ENCODE measurements around the gene IFI35. TPM values are rescaled to one million over a fixed set of nuclear protein-coding genes. Genes with fewer than 3 reads are reported as not detected.
A peak's percentile ranks its signal among the peaks of the same experiment; 100 is the strongest.

Gene IFI35
- total and polyA plus RNA-seq, 8 donors = 4.0 to 145 (median 30.2) TPM

DNA sequence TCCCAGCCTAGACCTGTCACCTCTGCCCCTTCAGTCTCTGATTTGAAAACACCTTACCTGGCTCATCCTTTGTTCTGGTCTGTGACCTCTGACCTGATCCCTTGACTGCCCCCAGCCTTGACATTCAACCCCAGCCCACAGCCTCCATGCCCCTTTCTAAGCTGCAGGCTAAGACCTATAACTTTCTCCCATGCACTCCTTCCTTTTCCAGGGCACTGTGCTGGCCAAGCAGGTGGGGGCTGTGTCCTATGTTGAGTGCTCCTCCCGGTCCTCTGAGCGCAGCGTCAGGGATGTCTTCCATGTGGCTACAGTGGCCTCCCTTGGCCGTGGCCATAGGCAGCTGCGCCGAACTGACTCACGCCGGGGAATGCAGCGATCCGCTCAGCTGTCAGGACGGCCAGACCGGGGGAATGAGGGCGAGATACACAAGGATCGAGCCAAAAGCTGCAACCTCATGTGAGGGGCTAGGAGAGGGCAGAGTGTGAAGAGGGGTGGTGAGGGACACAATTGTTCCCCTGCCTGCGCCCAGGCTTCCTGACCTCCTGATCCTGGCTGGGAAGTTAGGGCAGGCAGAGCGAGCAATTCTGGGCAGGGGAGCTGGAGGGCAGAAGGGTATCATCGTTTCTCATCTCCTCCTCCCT, 21.8 kb downstream of the IFI35 start:
- Histone ChIP-seq H3K4me1 (peaks cover 5 to 20% (median 12%) of the 10 kb centered on the region in 4 donors), H3K9me3 (no peaks in the 10 kb centered on the region), H3K27me3 (no peaks in the 10 kb centered on the region), H3K27ac (no peak overlapping the region), H3K36me3 (no peaks in the 10 kb centered on the region), H3K4me3 (no peak overlapping the region)
- DNase-seq = no peak
- intact Hi-C loops (cut with DNase I; ENCODE audit: low total_unique reads) = loop anchor here (10.0 kb wide), 1 partner anchor 96 kb away; the partner anchor contains the start of gene BRCA1
- WGBS, 5 donors = 81 to 85% (median 83%) methylated on average over 17 of the region's 17 CpGs
- TF ChIP-seq EP300 (IDR thresholded peaks at IDR 0.05) (no peak), POLR2A (IDR thresholded peaks at IDR 0.05) (no peak), POLR2AphosphoS5 (IDR thresholded peaks at IDR 0.05) (no peak)
- TF ChIP-seq, protein P1, sequence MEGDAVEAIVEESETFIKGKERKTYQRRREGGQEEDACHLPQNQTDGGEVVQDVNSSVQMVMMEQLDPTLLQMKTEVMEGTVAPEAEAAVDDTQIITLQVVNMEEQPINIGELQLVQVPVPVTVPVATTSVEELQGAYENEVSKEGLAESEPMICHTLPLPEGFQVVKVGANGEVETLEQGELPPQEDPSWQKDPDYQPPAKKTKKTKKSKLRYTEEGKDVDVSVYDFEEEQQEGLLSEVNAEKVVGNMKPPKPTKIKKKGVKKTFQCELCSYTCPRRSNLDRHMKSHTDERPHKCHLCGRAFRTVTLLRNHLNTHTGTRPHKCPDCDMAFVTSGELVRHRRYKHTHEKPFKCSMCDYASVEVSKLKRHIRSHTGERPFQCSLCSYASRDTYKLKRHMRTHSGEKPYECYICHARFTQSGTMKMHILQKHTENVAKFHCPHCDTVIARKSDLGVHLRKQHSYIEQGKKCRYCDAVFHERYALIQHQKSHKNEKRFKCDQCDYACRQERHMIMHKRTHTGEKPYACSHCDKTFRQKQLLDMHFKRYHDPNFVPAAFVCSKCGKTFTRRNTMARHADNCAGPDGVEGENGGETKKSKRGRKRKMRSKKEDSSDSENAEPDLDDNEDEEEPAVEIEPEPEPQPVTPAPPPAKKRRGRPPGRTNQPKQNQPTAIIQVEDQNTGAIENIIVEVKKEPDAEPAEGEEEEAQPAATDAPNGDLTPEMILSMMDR (IDR thresholded peaks at IDR 0.05) = no peak

DNA sequence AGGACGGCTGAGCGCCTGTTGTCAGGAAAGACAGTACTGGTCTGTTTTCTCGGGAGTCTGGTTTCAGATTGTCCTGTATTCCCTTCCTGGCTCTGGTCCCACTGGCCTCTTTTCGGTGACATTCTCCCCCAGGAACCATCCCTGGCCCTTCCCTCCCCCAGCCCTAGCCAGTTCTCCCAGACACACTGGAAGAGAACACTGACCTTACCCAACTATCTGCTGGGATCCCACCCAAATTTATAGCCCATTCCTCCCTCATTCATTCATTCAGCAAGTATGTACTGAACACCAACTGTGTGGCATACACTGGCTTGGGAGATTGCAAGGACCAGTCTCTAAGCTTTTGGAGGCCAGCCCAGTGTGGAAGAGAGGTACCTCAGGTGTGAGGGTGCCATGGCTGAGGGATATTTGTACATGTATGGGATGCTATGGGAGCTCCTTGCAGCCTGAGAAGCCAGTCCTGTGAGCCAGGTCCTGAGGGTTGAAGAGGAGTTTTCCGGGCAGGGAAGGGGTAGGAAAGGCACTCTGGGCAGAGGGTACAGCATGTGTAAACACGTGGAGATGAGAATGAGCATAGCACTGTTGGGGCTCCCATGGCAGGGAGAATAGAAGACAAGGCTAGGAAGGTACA, 23.7 kb downstream of the IFI35 start:
- WGBS, 5 donors = 60 to 78% (median 68%) methylated on average over 6 of the region's 6 CpGs
- H3K9me3 ChIP-seq = no peaks in the 10 kb centered on the region
- no peaks in the 10 kb centered on the region for H3K27me3 ChIP-seq
- intact Hi-C loops (cut with DNase I; ENCODE audit: low total_unique reads) = no loop called here
- H3K27ac ChIP-seq = peak overlapping the region in 1 of 5 donors; percentile 42
- no peak for TF ChIP-seq POLR2A (IDR thresholded peaks at IDR 0.05)
- TF ChIP-seq EP300 (IDR thresholded peaks at IDR 0.05) = no peak
- TF ChIP-seq, protein P1 (IDR thresholded peaks at IDR 0.05) = no peak
- TF ChIP-seq POLR2AphosphoS5 (IDR thresholded peaks at IDR 0.05) = no peak
- peaks cover 0 to 3% (median 1%) of the 10 kb centered on the region in 4 donors for H3K4me1 ChIP-seq
- DNase-seq = no peak
- H3K4me3 ChIP-seq = no peak overlapping the region
- no peaks in the 10 kb centered on the region for H3K36me3 ChIP-seq

DNA sequence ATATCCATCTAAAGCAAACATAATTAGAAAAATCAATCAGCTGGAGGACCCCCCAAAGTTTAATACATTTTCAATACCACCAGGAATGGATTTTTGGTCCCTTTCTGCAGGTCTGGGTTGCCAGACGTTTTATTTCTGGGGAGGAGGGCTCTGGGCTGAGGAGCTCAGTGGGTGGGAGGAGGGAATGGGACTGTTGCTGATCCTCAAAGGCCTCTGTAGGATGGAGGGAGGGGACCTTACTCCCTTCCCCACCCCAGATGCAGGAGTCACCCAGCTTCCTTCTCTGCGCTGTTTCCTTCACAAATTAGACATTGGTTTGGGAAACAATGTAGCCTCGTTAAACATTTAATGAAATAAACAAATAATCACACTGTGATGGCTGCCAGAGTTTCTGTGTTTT, 25.1 kb downstream of the IFI35 start:
- no peak overlapping the region for H3K27ac ChIP-seq
- H3K27me3 ChIP-seq = no peaks in the 10 kb centered on the region
- no peak overlapping the region for H3K4me3 ChIP-seq
- intact Hi-C loops (cut with DNase I; ENCODE audit: low total_unique reads) = no loop called here
- DNase-seq = no peak
- H3K9me3 ChIP-seq = no peaks in the 10 kb centered on the region
- H3K36me3 ChIP-seq = no peaks in the 10 kb centered on the region
- WGBS, 5 donors = 69 to 91% (median 77%) methylated on average over 3 of the region's 3 CpGs
- no peak for TF ChIP-seq EP300 (IDR thresholded peaks at IDR 0.05)
- no peak for TF ChIP-seq POLR2A (IDR thresholded peaks at IDR 0.05)
- TF ChIP-seq, protein P1 (IDR thresholded peaks at IDR 0.05) = no peak
- no peak for TF ChIP-seq POLR2AphosphoS5 (IDR thresholded peaks at IDR 0.05)
- H3K4me1 ChIP-seq = no peaks in the 10 kb centered on the region

DNA sequence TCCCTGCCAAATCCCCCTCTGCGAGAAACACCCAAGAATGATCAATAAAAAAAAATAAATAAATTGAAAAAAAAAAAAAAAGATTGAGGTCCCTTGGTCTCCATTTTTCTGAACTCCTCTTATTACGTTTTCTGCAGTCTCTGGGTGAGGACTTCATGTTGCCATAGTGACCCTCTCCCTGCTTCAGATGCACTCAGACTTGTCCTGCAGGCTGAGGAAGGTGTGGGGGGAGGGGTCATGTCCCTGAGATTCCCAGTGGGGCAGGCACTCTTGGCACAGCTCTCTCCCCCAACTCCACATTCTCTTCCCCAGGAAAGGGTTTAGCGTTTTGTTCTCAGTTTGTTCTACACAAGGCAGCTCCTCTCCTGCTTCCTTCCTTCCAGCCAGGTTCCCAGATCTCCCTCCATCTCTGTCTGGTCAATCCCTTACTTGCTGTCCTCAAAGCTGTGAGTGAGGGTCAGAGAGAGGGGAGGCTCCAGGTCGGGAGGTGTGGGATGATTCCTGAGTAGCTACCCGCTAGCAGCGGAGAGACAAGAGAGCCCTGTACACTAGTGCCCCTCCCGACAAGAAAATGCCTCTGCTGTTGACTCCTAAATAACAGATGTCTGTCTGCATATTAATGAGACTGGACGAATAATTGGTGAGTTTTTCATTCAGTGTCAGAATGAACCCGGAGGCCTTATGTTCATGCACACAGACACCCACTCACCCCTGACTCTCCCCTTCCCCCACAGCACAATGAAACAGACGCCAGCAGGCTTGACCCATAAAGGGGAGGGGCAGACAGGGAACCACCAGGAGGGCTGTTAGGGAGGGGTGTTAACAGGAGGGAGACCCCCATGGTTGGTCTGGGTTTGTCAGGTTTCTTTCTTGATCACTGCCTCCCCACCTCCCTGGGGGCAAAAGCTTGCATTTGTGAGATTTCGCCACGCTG, 27.6 kb downstream of the IFI35 start:
- intact Hi-C loops (cut with DNase I; ENCODE audit: low total_unique reads) = no loop called here
- no peaks in the 10 kb centered on the region for H3K27me3 ChIP-seq
- H3K4me1 ChIP-seq = no peaks in the 10 kb centered on the region
- DNase-seq = no peak
- TF ChIP-seq POLR2A (IDR thresholded peaks at IDR 0.05) (no peak), POLR2AphosphoS5 (IDR thresholded peaks at IDR 0.05) (no peak), EP300 (IDR thresholded peaks at IDR 0.05) (no peak)
- TF ChIP-seq, protein P1 (IDR thresholded peaks at IDR 0.05) = no peak
- no peak overlapping the region for H3K27ac ChIP-seq
- H3K36me3 ChIP-seq = no peaks in the 10 kb centered on the region
- 49 to 57% (median 54%) methylated on average over 12 of the region's 12 CpGs for WGBS, 5 donors
- H3K9me3 ChIP-seq = no peaks in the 10 kb centered on the region
- no peak overlapping the region for H3K4me3 ChIP-seq

Measured in stomach (tissue), 9 donors.